Fibroblast of the conjunctiva (primary cell): ENCODE results near the gene CCT5.
"Not testable (repeated sequence)": the region's sequence is repeated elsewhere in the genome, so short reads cannot be mapped to it uniquely, and the experiment has no call there.

Experiments
- DNase-seq: peaks from one replicate; pipeline ENCODE4 v3.0.0-alpha.2; 2010; ENCODE audit warnings: low read depth

Gene CCT5

GRCh38 chr5:10301842-10302610, 51.9 kb downstream of the CCT5 start:
- no peak for DNase-seq

- DNase-seq, result no peak
Observed at GRCh38 chr5:10303201-10303600, 53.1 kb downstream of the CCT5 start.

- DNase-seq, result no peak
Observed at GRCh38 chr5:10303699-10304170, 53.7 kb downstream of the CCT5 start.

DNA sequence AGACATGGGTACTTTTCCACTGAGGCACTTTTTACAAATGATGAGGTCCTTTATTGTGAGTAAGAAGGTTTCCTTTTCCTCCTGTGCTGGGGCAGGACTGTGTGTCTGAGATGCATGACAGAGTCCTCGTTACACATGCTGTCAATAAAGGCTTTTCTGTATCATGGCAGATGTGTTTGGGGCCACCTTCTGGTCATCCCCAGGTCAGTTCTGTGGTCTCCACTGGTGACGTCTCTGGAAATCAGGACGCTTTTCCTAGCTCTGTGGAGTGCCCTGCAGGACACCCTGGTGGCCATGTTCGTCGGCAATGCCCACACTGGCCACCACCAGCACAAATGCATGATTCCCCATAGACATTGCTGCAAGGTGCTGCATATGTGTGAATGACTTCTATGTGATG, 54.9 kb downstream of the CCT5 start:
- no peak for DNase-seq

- DNase-seq, result no peak
Observed at GRCh38 chr5:10306114-10306513, 56.0 kb downstream of the CCT5 start.

DNA sequence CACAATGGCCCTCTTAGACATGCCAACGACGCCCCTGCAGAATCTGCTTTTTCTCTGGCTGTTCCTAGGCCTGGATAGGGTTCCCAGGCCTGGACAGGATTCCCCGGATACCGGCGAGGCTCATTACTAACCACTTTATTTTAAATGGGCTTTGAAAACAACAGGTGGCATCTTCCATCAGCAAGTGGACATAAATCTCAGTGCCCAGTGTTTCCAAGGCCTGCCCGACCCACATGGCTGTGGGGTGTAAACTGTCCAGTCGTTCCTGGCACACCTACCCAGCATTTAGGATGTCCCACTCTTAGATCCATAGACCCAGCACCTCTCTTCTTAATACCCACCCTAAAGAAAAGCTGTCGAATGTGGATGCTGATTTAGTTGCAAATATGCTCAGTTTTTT, 56.7 kb downstream of the CCT5 start:
- no peak for DNase-seq

DNA sequence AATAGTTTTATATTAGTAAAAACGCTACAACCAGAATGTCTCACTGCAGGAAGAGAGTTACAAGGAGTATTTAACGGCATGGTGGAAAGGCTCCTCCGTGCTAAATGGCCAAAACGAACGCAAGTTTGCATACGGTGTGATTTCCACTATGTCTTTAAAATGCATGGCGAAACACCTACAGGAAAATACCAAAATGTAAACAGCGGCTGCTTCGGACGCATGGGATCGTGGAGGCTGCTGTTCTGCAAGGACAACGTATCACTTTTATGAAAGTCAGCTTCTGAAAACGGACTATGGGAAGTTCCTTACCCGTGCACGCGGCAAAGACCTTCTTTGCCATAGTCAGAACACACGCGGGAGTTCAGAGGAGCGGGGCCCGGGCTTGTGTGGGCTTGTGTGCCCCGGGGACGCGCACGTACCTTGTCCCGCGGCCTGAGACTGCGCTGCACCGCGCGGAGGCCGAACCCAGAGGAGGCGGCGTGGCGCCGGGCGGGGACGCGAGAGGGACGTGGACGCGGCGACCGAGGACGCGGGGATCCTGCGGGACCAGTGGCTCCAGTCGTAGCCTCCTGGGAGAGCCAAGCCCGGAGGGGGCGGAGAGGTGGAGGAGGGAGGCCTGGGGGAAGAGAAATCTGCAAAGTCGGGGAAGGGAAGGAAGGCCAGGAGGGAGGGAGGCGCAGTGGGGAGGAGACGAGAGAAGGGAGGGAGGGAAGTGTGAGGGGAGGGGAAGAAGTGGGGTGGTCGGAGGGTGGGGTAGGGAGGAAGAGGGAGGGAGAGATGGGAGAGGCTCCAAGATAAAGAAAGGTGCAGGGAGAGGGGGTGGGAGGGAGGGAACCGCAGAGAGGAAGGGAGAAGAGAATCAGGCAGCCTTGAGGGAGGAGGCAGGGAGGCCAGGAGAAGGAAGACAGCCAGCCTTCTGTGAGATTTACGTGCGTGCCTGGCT, 57.4 kb downstream of the CCT5 start, which contains the start of gene CMBL:
CMBL (minus strand) TSS at position 697 of the 943 bp plus-strand sequence. CDS start 17,140 bp downstream, outside the sequence.
- no peak for DNase-seq

- DNase-seq, result no peak
Observed at GRCh38 chr5:10308844-10309243, 58.8 kb downstream of the CCT5 start.

DNA sequence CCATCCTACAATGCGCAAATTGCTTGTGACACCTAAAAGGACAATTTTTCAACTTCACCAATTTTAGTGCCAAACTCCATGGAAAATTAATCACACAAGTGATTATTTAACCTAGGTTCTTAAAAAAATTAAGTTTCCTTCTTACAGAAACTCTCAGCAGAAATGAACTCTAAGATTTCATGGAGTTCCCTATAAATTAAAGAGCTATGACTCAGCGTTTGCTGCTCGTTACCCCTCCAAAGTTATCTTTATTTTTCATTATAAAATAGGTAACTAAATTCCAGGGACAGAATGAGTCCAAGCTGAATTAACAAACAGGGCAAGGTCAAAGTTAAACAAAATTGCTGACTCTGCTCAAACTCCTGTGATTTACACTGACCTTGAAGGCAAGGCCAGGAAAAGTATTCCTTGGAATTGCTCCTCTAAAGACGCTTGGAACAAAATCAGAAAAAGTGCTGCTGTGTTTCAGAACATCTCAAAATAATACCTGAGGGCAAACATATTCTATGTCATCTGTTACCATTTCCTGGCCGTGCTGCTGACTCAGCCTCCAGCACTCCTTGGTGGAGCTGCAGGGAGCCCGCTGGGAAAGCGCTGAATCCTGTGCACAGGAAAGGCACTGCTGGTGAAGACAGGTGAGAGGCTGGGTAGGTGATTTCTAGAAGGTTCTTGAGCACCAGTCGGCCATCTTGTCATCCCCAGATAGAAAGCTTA, 60.1 kb downstream of the CCT5 start:
- DNase-seq, result no peak

- DNase-seq, result not testable (repeated sequence)
Observed at GRCh38 chr5:10310835-10311570, 60.9 kb downstream of the CCT5 start.

- no peak for DNase-seq
Observed at GRCh38 chr5:10311595-10312425, 61.7 kb downstream of the CCT5 start.

DNA sequence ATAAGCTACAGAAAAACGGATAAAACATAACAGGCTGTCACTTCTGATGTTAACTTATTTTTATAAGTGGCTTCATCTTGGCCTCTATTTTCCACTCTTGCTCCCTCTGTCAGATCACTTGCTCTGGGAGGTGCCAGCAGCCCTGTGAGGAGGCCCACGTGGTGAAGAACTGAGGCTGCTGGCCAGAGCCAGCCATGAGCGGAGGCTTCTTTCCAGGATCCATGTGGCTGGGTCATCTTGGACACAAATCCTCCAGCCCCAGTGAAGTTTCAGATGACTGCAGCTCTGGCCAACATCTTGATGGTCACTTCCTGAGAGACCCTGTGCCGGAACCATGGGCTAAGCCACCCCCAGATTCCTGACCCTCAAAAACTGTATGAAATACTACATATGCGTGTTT, 65.1 kb downstream of the CCT5 start:
- no peak for DNase-seq
